ENCODE results near the gene MYH14.
"Not testable (repeated sequence)": the region's sequence is repeated elsewhere in the genome, so short reads cannot be mapped to it uniquely, and the experiment has no call there.

The MYH14 gene

DNA sequence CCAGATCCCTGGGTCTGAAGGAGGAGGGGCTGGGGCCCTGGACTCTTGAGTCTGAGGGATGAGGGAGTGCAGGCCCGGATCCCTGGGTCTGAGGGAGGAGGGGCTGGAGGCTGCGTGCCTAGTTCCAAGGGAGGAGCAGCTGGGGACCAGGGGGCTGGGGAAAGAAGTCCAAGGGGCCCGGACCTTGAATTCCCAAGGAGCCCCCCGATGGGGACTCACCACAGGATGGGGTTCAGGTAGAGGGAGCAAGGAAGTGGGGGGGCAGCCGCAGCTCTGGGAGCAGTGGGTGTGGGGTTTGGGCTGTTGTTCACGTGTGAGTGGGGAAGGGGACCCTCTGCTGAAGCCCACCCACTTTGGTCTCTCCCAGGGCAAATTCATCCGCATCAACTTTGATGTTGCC, 23.1 kb downstream of the MYH14 start:
- no peak for DNase-seq (ENCODE audit: low read depth)

DNA sequence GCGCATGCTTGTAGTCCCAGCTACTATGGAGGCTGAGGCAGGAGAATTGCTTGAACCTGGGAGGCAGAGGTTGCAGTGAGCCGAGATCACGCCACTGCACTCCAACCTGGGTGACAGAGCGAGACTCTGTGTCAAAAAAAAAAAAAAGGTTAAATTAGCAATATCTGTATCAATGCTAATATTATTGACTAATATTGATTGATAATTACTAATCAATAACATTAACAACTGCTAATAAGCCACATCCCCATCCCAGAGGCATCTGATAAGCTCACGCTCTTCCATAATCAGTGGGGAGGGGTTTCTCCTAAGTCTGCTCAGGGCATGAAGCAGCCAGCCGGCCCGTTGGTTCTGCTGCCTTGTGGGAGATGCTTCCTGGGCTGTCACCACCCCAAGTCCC, 24.7 kb downstream of the MYH14 start:
- DNase-seq (ENCODE audit: low read depth) = not testable (repeated sequence)

DNA sequence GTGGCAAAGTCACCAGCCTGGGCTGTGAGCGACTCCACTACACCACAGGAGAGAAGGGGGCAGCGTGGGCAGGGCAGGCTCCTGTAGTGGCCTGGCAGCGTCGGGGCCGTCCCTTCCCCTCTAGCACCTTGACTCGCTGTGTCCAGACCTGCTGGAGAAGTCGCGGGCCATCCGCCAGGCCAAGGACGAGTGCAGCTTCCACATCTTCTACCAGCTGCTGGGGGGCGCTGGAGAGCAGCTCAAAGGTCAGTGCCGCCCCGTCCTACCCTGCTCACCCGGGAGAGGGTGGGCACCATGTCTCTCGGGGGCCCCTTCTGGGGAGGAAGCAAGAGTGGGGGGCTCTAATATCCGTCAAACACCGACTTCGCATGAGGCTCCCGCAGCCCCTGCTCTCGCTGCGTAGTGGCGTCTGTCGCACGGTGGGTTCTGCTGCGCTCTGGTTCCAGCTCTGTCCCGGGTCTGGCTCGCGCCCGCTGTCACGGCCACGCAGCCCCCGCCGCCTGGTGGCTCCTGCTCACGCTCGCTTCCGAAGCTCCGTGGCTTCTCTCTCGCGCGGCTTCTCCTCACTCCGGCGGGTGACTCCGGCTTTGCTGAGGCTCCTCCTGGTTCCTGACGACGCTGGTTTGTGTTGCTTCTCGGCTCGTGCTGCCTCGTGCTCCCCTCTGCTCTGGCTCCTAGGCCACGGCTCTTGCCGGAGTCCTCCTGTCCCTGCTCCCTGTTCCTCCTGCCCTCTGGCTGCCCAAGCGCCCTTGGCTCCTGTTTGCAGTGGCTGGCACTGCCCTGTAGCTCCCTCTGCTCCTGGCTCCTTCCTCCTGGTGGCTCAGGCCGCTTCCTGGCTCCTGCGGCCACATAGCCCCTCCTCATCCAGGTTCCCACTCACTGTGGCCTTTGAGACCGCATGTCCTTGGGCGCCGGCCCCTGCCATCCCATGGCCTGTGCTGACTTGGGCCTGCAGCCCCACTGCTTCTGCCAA, 27.2 kb downstream of the MYH14 start:
- no peak for DNase-seq (ENCODE audit: low read depth)

DNA sequence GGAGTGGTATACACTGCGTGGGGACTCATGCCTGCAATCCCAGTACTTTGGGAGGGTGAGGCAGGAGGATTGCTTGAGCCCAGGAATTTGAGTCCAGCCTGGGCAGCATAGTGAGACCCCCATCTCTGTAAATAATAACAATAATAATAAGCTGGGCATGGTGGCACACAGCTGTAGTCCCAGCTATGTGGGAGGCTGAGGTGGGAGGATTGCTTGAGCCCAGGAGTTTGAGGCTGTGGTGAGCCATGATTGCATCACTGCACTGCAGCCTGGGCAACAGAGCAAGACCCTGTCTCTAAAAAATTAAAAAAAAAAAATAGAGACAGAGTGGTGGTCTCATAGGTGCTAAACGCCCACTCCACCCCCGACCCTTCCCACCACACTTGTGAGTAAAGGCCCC, 28.0 kb downstream of the MYH14 start:
- not testable (repeated sequence) for DNase-seq (ENCODE audit: low read depth)

DNA sequence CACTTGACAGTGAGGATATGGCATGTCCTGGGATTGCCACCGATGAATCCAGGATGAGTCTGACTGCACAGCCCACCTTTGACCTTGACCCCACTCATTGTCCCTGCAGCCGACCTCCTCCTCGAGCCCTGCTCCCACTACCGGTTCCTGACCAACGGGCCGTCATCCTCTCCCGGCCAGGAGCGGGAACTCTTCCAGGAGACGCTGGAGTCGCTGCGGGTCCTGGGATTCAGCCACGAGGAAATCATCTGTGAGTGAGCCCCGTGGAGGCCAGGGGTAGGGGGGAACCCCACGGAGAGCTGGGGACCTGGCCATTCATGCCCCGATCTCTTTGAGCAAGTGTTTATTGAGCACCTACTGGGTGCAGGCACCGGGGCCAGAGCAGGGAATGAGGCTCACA, 28.4 kb downstream of the MYH14 start:
- no peak for DNase-seq (ENCODE audit: low read depth)

DNA sequence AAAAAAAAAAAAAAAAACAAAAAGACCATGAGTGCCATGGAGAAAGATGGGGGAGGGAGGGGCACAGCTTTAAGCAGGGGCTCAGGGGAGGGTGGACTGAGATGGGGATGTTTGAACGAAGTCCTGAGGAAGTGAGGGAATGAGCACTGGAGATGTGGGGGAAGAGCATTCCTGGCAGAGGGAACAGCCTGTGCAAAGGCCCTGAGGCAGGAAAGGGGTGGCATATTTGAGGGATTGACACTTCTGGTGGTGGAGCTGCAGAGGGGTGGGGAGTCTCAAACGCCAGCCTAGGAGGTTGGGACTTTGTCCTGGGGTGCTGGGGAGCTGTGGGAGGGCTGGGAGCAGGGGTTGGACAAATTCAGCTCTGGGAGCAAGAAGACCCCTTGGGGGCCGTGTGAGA, 29.2 kb downstream of the MYH14 start:
- no peak for DNase-seq (ENCODE audit: low read depth)

DNA sequence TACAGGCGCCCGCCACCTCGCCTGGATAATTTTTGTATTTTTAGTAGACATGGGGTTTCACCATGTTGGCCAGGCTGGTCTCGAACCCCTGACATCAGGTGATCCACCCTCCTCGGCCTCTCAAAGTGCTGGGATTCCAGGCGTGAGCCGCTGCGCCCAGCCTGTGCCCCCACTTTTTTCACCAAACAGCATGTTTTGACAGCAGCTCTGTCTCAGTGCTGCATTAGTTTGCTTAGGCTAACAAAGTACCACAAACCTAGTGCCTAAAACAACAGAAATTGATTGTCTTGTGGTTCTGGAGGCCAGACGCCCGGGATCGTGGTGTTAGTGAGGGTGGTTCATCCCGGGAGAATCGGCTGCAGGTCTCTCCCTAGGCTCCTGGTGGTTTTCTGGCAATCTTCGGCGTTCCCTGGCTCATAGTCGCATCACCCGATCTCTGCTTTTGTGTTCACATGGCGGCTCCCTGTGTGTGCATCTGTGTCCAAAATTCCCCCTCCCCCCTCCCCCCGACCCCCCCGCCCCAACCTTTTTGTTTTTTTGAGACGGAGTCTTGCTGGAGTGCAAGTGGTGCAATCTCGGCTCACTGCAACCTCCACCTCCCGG, 30.0 kb downstream of the MYH14 start:
- no peak for DNase-seq (ENCODE audit: low read depth)

DNA sequence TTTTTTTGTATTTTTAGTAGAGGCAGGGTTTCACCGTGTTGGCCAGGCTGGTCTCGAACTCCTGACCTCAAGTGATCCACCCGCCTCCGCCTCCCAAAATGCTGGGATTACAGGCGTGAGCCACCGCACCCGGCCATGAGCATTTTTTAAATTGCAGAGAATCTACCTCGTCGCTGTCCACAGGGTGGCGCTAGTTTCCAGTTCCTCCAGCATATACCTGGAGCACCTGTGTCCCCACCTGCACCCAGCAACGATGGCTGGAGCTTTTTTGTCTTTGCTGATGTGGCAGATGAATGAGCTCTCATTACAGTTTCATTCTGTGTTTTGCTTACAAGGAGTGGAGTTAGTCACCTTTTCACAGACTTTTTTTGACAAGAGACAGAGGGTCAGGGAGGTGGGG, 34.1 kb downstream of the MYH14 start:
- DNase-seq (ENCODE audit: low read depth) = not testable (repeated sequence)

DNA sequence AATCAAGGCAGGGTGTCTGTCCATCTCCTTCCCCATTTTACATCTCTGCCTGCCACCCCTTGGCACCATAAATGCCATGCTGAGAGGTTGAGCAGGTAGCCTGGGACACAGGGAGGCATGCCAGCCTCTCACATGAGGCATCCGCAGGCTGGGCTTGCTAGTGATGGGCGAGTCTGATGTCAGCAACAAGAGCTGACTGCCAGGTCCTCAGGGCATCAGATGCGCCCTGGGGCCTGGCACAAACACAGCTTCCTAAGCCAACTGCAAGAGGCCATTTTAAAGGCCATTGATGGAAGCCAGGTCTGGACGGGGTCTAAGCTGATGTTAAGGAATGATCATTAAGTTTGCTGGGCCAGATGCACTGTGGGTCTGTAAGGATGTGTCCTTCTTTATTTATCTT, 34.6 kb downstream of the MYH14 start:
- DNase-seq (ENCODE audit: low read depth) = no peak

DNA sequence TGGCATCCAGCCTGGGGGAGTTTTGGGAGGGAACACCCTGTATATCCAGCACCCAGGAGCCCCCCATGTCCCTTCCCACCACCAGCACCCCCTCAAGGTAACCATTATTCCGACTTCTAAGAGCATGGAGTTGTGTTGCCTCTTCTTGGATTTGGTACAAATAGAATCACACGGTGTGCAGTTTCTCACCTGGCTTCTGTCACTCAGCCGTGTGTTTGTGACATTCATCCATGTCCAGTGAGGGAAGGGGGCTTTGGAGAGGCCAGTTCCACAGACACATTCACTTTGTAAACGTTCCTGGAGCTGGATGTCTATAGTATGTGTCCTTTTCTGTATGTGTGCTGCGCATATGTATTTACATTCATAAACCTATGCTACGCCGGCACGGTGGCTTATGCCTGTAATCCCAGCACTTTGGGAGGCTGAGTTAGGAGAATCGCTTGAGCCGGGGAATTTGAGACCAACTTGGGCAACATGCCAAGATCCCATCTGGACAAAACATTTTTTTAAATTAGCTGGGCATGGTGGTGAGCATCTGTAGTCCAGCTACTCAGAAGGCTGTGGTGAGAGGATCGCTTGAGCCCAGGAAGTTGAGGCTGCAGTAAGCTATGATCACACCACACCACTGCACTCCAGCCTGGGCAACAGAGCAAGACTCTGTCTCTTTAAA, 36.6 kb downstream of the MYH14 start:
- DNase-seq (ENCODE audit: low read depth) = no peak

DNA sequence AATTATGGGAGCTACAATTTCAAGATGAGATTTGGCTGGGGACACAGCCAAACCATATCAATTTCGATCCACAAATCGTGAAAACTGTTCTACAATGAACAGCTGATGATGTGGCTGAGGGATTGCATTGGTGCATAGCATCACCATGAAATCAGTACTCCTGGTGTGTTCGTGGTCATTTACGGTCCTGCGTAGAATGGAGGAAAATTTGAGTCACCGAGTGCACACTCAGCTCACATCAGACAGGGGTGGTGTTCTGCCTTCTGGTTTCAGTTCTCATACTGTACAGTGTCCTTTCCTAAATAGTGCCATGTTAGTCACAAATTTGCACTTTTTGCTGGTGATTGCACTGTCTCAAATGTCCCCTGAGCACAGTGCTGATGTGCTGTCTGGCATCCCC, 39.2 kb downstream of the MYH14 start:
- no peak for DNase-seq (ENCODE audit: low read depth)

DNA sequence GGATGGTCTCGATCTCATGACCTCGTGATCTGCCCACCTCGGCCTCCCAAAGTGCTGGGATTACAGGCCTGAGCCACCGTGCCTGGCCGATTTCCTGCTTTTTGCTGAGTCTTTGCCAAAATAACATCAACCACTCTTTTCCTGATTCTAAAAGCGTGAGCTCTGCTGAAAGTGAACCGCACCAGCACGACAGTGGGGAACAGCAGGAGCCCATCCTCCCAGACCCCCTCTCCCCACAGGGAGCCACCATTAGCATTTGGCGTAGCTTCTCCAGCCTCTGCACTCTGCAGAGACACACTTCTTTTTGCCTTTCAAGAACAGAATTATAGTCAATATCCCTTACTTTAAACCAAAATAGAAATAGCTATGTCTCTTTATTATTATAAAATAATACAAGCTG, 41.3 kb downstream of the MYH14 start:
- no peak for DNase-seq (ENCODE audit: low read depth)

DNA sequence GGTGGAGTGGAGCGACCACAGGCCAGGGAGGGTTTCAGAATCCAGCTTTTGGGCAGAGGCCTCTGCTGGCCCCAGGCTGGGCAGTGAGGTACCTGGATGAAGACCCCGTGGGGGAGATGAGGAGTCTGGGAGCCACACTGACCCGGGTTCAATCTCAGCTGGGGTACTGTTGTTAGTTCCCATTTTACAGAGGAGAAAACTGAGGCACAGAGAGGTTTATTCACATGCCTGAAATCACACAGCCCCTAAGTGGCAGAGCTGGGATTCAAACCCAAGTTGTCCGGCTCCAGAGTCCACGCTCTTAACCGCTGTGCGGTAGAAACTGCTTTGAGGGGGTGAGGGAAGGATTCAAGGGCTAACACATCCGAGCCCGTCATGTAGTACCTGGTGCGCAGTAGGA, 45.0 kb downstream of the MYH14 start:
- no peak for DNase-seq (ENCODE audit: low read depth)

DNA sequence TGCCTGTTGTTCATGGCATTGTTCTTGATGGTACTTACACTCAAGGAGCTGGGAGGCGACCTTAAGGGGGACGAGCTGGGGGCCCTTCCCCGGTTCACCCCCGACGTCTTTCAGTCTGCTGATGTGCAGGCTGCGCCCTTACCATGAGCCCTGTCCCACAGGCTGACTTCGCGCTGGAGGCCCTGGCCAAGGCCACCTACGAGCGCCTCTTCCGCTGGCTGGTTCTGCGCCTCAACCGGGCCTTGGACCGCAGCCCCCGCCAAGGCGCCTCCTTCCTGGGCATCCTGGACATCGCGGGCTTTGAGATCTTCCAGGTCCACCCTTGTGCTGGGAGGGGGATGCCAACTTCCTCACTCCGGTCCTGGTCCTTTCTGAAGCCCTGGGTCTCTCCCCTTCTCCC, 45.4 kb downstream of the MYH14 start:
- DNase-seq (ENCODE audit: low read depth) = no peak

DNA sequence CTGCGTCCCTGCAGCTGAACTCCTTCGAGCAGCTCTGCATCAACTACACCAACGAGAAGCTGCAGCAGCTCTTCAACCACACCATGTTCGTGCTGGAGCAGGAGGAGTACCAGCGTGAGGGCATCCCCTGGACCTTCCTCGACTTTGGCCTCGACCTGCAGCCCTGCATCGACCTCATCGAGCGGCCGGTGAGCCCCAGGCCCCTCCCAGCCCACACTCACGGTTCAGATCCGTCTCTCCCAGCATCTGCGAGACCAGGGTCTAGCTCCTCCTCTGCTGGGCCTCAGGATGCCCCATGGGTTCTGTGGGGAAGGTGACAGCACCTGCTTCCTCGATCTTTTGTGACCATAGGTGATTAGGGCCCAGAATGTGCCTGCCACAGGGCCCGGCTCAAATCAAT, 46.2 kb downstream of the MYH14 start:
- DNase-seq (ENCODE audit: low read depth) = no peak

DNA sequence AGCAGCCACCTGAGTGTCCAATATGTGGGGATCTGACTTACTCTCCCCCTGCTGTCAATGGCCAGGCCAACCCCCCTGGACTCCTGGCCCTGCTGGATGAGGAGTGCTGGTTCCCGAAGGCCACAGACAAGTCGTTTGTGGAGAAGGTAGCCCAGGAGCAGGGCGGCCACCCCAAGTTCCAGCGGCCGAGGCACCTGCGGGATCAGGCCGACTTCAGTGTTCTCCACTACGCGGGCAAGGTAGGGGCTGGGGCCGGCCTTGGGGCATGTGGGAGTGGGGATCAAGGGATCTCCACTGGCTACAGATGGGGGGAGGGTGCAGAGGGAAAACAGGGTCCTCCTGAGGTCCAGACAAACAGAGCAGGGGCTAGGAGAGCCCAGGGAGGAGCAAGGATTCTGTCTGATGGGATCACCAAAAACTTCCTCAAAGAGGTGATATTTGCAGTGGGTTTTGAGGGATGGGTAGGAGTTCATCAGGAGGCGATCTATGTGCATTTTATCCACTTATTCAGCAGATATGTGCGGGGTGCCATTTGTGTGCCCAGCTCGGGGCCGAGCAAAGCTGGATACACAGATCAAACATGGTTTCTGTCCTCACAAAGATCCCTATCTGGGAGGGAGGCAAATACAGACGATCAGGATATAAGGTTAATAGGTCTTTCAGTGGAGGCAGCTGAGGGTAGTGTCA, 47.2 kb downstream of the MYH14 start:
- no peak for DNase-seq (ENCODE audit: low read depth)

DNA sequence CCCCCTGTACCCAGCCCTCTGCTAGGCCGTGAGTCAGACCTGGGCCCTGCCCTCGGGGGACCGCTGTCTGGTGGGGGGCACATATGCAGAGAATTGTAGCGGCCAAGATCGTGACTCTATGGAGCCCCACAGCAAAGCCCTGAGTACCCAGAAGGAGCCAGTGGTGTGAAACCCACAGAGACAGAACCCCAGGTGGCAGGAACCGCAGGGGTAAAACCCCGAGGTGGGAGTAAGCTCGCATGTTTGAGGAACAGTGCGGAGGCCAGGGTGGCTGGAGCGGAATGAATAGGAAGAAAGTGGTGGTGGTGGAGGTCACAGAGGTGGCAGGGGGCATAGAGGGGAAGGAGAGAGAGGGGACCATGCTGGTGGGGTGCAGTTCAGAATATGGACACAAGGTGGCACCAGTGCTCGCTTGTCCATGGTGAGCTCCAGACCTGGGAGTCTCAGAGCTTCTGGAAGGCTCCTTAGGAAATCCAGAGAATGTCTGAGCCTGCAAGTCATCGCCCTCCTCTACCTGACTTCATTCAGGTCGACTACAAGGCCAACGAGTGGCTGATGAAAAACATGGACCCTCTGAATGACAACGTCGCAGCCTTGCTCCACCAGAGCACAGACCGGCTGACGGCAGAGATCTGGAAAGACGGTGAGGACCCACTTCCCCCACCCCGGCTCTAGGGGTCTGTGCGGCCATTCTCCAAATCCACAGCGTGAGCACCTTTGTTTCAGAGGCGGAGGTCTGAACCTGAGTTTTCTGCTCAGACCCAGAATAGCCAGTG, 48.9 kb downstream of the MYH14 start:
- DNase-seq (ENCODE audit: low read depth) = no peak

DNA sequence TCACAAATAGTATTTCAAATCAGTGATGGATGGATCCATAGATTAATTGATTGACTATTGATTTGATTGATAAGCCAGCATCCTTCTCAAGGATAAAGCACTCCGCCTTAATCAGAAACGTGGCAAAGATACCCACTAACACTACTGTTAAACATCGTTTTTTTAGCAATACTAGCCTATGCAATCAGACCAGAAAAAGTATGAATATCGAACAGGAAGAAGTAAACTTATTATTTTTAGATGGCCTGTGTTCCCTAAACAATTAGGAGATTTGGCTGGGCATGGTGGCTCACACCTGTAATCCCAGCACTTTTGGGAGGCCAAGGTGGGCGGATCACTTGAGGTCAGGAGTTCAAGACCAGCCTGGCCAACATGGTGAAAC, 49.5 kb downstream of the MYH14 start:
- DNase-seq (ENCODE audit: low read depth) = no peak

DNA sequence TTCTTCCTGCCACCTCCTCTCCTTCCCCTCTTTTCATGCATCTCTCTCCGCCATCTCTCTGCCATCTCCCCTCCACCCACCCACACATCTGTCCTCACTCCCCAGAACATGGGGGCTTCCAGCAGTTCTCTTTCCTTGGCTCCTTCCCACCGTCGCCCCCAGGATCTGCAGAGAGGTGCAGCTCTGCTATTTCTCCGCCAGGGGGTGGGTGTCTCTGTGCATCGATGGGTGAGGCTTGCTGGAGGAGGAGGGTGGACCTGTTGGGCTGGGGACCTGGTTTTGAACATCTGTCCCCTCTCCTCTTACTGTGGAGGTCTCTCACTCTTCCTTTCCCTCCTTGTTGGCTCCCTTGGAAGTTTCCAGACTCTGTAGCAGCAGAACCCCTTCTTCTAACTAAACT, 51.7 kb downstream of the MYH14 start:
- DNase-seq (ENCODE audit: low read depth) = no peak

DNA sequence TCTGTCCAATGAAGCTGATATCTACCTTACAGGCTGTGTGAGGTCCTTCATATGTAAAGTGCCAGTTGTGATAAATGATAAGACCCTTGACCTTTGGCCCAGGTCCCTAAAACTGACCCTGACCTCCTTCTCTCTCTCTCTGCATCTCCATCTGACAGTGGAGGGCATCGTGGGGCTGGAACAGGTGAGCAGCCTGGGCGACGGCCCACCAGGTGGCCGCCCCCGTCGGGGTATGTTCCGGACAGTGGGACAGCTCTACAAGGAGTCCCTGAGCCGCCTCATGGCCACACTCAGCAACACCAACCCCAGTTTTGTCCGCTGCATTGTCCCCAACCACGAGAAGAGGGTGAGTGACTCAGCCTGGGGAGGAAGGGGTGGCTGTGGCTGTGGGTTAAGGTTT, 53.7 kb downstream of the MYH14 start:
- no peak for DNase-seq (ENCODE audit: low read depth)

DNA sequence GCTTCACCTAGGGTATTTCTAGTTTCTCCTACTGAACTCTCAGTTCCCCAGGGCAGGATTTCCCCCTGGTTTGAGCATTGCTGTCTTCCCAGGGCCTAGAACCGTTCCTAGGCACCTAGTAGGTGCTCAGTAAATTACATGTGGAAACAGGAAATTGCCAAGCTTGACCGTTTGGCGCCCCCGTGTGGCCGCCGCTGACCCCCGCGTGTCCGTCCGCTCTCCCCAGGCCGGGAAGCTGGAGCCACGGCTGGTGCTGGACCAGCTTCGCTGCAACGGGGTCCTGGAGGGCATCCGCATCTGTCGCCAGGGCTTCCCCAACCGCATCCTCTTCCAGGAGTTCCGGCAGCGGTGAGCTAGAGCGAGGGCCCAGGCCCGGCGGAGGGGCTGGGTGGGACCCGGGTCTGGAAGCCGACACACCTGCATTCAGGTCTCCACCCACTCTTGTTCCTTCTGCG, 55.5 kb downstream of the MYH14 start:
- DNase-seq (ENCODE audit: low read depth) = no peak
